SK-N-MC (cell line): ENCODE results near the gene LRRC39.

Experiments used
- EZH2 ChIP-seq: fragments of 200-600 bp; sonication (generic); IDR thresholded peaks from one replicate; pipeline ENCODE4 v1.6.1; 2017; ENCODE audit warnings: antibody characterized with exemption
- FOXP2 ChIP-seq: optimal IDR thresholded peaks from 2 replicates; pipeline ENCODE3; 2011; ENCODE audit warnings: mild to moderate bottlenecking, moderate library complexity; ENCODE audit not compliant: insufficient read depth; ENCODE audit errors: extremely low read length, control extremely low read depth
- POLR2AphosphoS5 ChIP-seq: IDR thresholded peaks from 2 replicates; pipeline ENCODE4 v1.6.1; 2012; ENCODE audit warnings: mild to moderate bottlenecking, low read depth, low read length, borderline replicate concordance

GRCh38 chr1:100100202-100100601 is 77.9 kb downstream of the LRRC39 start:
- TF ChIP-seq EZH2: no peak
- no peak for TF ChIP-seq POLR2AphosphoS5
- no peak for TF ChIP-seq FOXP2
